GM18520 (cell line): ENCODE data around the gene SMAD4.

Experiments used
- ATAC-seq: cut with Tn5 transposase; IDR thresholded peaks from one replicate; pipeline ENCODE4 v1.9.1; 2021; ENCODE audit not compliant: unreplicated experiment

The SMAD4 gene

DNA sequence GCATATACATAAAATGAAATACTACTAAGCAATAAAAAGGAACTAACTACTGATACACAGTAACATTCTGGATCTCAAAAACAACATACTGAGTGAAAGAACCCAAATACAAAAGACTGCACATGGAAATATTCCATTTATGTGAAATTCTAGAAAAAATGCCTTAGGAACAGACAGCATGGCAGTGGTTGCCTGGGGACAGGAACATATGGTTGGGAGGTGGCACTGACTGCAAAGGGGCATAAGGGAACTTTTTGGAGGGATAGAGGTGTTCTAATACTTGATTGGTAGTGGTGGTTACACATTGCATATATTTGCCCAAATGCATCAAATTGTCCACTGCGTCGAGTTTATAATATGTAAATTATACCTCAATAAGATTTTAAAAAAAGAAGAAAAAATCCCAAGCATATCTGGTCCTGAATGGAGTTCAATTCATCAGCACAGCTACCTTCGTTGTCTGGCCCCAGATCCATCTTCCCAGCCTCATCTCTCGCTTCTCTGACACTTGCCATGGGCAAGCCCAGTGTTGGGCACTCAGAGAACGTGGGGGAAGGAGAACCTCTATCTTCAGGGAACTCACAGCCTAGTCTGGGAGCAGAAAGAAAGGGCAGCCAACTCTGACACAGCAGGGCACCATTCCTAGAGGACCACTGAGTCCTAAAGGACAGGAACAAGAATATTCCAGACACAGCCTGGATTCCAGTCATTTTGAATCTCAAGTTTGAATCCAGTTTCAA, 8.6 kb upstream of the SMAD4 start:
- no peak for ATAC-seq

DNA sequence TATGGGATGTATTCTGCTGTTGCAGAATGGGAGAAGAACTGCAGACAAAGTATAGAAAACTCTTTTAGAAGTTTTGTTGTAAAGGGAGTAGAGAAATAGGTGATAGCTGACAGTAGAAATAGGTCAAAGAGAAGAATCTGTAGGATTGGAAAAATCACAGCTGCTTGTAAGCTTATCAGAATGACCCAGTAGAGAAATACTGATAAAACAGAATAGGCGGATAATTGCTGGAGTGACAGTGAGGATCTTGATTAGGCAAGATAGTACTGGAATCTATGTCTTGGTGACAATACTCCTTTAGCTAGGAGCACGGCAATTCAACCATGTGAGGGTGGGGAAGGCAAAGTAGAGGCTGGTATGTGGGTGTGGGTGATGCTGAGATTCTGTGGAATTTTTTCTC, 4.5 kb upstream of the SMAD4 start:
- ATAC-seq: no peak

DNA sequence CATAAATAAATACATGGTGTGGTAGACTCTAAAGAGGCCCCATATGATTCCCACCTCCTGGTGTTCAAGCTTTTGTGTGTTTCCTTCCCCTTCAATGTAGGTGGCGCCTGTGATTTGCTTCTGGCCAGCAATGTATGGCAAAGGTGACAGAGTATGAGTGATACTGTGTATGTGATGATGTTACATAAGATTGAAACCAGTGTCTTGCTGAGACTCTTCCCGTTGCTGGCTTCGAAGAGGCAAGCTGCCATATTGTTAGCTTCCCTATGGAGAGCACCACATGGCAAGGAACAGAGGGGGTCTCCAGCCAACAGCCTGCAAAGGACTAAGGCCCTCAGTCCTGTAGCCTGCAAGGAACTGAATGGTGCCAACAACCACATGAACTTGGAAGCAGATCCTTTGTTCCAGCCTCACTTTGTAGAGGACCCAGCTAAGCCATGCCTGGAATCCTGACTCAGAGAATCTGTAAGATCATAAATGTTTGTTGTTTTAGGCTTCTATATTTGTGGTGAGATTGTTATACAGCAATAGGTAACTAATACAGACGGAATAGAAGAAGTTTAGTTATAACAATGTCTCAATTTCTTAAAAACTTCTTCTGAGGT, 1.7 kb upstream of the SMAD4 start:
- ATAC-seq: no peak

DNA sequence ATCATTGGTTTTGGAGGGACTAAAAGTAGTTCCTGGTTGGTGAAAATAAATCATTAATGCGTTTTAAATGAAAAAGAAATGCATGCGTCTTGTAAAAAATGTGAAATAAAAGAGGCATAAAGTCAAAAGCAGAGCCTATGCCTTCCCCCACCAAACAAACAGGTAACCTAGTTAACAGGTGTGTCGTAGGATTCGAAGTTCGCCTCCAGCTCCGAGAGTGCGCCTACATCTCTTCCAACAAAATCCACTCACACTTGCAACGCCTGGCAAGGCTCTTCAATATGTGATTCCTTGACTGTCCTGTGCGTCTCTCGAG, 677 bp upstream of the SMAD4 start:
- ATAC-seq: no peak

DNA sequence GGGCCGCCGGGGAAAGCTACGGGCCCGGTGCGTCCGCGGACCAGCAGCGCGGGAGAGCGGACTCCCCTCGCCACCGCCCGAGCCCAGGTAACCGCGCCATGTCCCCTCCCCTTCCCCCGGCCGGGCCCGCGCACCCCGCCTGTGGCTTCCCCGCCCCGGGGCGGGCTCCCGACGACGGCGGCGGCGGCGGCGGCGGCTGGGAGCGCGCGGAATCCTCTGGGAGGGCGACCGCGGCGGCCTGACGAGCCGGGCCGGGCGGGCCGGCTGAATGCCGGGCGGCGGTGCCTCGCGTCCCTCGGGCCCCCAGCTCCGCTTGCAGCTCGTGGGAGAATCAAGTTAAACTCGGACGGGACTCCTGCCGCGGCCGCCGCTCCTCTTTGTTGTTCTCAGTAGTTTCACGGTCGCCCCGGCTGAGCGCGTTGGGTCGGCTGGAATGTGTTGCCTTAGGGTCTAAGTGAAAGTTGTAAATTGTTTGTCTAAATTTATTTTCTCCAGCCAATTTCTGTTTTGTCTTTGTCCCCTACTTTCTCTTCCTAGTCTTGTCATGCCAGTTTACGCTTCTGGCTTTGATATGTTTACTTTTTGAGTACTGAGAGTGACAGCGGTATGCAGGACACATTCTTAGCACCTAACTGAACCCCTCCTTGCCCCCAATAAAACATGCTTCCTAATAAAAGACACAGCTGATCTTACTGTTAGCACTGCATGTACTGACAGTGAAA, 685 bp downstream of the SMAD4 start:
- ATAC-seq: peak; percentile 36

DNA sequence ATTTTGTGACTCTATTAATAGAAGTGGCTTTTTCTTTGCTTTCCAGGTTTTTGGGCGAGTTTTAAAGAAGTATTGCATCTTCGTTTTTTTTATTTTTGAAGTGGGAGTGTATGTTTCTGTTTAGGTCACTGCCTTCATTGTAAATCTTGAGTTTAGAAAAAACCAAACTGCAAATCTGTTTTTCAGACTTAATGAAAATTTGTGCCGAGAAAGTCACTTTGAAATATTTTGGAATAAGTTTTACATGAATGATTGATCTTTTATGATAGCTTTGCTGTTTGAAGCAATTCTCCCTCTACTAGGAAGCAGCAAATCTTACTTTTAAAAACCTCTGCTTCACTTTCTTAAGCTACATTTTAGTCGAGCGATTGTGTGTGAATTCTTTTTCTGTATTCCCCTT, 2.2 kb downstream of the SMAD4 start:
- ATAC-seq: no peak

DNA sequence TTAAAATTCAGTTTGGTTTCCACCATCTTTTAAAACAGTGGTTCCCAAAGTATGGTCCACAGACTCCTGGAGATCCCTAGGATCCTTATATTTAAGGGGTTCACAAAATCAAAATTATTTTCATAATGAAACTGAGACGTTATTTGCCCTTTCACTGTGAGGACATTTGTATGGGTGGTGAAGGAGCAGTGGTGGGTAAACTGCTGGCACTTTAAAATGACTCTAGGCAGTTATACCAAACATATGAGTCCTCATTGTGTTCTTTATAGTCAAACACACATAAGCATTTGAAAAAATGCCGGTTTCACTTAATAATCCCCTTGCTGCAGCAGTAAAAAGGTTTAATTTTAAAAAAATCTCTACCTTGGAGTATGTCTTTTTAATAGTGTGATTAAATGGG, 7.2 kb downstream of the SMAD4 start:
- ATAC-seq: no peak

DNA sequence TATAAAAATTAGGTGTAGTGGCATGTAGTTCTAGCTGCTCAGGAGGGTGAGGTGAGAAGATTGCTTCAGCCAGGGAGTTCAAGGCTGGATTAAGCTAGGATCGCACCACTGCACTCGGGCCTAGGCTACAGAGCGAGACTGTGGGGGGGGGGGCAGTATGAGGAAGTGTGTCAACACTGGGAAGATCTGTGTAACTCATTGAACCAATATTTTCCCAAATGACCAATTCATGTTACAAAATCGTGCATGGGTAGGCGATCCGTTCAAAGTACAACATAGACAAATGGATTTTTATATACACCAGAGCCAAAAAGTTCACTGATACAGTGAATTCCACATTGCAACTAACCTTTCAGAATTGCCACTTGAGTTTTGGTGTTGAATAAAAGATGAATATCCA, 8.1 kb downstream of the SMAD4 start:
- ATAC-seq: no peak

DNA sequence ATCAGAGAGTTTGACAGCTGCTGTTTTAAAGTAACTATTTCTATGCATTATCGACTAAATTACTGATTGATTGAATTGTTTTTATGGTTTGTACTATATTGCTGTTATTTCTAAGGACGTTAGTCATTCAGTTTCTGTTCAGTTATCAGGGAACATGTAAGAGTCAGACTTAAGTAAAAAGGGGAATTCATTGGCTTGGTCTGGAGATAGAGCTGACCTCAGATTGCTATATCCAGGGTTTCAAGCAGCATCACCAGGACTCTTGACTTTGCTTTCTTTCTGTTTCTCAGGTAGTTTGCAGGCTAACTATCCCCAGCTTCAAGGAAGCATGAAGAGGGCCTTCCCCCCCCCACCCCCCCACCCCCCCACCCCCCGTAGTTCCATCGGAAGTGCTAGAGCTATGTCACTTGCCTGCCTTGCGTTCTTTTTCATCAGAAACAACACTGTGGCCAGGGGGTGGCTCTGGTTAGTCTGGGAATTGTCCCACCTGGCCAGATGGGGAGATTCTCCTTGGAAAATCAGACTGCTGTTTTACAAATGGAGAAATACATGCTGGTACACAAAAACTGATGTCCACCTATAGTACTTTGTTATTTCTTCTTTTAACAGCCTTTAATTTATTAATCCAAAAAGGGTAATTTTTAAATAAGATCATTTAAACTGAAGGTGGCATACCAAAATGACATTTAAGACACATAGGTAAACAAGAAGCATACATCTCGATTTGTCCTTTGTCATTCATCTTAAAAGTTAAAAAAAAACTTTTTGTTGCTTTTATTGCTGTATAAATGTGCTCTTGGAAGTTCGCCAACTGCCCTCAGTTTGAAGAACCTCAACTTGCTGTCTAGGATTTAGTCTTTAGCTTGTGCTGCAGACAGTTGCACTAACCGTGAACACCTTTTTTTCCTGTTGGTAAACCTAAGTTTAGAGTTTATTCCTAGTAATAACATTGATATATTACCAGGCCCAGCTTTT, 9.4 kb downstream of the SMAD4 start:
- peak; percentile 47 for ATAC-seq

DNA sequence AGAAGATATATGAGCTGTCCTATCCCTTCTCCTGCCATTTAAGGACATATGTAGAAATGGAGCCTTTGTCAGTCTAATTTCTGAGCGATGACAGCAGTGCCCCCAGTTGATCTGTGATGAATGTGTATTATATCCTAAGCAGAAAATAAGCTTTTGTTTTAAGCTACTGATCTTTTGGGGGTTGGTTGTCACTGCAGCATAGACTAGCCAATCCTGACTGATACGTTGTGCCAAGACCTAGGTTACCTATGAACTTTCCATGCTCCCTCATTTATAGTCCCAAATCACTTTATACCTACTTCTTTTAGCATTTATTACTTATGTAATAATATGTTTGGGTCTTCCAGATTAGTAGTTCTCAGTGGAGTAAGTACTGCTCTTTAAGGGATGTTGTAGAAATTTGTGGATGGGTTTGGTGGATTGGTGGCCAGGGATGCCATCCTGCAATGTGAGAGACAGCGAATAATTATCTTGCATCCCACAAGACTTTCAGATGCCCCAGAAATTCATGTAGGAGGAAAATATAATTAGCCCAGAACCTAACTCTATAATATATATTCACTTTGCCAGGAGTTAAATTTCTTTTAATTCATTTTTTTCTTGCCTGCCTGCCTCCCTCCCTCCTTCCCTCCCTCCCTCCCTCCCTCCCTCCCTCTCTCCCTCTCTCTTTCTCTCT, 11.8 kb downstream of the SMAD4 start:
- no peak for ATAC-seq

DNA sequence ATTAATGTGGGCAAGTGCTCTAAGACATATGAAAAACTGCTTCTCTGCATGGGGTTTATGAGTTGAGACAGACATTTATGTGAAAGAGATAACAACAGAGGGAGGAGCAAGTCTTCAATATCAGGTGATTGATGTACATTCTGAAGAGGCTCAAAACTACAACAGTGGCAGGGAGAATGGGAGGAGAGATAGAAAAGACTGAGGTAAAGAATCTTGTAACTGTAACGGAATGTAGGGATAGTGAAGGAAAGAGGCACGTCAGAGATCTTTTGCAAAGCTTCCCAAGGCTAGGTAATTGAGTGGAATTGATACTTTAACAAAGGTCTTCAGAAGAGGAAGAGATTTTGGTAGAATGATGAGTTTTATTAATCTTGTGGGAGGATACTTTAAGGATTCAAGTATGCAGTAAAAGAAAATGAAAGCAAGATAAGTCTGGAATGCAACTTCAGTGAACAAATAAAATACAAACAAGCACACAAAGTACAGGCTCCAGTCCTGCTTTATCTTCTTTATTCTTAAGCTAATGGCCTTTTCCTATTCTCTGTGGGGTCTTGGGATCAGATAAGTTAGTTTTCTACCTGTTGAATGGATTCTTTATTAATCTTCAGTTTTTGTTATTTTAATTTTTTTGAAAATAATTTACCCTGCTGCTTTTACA, 15.0 kb downstream of the SMAD4 start:
- ATAC-seq: no peak

DNA sequence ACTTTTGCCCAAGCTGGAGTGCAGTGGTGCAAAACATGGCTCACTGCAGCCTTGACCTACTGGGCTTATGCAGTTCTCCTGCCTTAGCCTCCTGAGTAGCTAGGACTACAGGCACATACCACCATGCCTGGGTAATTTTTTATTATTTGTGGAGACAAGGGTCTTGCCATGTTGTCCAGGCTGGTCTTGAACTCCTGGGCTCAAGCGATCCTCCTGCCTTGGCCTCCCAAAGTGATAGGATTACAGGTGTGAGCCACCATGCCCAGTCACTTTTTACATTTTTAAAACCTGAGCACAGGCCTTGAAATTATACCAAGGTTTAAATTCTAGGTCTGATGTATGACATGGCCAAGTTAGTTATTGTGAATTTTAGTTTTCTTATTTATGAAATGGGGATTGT, 18.2 kb downstream of the SMAD4 start:
- ATAC-seq: no peak

DNA sequence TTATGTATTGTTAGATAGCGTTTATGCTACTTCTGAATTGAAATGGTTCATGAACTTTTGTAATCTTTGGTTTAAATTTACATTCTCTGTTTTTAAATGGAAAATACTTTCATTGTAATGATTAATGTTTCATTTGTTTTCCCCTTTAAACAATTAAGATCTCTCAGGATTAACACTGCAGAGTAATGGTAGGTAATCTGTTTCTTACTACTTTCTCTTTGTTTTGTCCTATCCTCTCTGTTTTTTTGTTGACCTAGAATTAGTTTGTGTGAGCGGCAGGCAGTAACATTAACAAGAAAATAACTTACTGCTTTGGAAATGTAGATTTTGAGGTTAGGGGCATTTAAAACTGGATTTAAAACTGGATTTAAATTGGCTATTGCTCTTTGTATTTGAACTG, 19.1 kb downstream of the SMAD4 start:
- no peak for ATAC-seq

DNA sequence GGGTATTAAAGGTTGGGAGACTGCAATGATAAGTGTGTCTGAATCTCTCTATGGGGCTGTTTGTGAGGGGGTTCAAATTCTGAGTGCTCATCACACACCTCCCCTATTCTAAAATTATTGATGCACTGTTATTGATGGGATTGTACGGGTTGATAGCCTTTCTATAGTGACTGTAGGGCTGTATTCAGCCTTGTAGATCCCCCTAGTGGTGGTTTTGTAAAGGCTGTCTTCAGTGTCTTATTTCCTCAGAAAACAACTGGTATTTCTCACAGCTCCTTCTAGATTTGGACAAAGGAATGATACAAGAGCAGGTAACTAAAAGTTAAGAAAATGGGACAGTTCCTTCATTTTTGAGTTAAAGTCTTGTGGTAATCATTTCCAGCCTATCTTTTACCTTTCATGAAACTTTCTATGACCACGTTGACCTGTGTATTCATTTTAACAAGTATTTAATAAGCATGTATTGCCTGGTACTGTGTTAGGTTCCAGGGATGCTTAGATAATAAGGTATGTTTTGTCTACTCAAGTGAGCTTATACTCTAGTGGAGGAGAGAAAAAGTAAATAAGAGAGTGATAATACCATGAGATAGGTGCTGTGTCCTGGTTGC, 21.2 kb downstream of the SMAD4 start:
- ATAC-seq: peak; percentile 77

DNA sequence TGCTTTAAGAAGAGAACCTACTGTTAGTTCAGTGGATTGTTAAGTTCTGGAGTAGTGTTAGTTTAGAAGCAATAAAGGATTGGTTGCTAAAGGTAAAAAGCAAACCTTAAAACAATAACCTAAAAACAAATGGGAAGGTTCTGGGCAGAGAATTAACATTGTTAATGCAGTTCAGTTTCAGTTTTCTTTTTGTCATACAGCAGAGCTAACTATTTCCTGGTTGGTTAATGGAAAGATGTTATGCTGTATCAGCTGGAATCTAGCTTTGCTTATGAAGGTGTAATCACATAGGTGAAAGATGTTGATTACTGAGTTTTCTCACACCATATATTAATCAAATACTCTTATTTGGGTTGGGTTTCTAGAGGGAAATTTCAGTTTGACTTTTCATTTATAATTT, 23.8 kb downstream of the SMAD4 start:
- ATAC-seq: no peak

DNA sequence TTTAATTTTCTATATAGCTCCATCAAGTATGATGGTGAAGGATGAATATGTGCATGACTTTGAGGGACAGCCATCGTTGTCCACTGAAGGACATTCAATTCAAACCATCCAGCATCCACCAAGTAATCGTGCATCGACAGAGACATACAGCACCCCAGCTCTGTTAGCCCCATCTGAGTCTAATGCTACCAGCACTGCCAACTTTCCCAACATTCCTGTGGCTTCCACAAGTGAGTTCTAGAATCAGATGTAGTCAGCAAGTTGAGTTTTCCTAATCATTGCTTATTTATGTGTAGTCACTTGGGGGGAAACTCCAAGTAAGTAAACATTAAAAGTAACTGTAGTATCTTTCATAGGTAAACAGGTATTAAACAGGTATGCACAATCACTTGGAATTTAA, 24.8 kb downstream of the SMAD4 start:
- ATAC-seq: no peak

DNA sequence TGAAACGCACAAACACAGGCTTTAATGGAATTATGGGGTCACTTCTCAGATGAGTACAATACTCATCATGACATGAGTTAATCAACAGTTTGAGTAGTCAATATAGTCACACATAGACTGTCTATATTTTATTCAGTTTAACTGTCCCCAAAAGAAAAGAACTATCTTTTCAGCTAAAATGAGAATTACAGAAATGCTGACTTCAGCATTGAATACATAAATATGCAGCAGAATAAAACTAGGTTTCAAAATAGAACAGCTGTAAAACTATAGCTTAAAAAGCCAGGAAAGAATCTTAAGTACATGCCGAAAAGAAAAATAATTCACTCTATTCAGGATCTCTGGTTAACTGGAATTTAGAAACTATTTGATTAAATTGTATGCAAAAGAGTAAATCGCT, 30.0 kb downstream of the SMAD4 start:
- ATAC-seq: no peak

DNA sequence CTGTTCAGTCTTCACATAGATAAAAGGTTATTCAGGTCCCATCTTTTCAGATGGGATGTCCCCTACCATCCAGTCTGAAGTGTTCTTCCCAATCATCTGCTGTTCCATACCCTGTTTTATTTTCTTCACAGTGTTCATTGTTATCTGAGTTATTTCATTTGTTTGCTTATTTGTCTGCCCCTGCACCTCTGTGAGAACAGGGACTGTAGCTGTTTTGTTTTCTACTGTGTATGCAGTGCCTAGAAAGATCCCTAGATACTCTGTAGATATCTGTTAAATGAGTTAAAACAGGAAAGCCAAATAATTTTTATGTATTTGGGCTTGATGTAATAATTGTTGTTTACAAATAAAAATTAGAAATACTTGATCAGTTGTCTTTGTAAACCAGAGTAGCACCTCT, 34.2 kb downstream of the SMAD4 start:
- no peak for ATAC-seq

DNA sequence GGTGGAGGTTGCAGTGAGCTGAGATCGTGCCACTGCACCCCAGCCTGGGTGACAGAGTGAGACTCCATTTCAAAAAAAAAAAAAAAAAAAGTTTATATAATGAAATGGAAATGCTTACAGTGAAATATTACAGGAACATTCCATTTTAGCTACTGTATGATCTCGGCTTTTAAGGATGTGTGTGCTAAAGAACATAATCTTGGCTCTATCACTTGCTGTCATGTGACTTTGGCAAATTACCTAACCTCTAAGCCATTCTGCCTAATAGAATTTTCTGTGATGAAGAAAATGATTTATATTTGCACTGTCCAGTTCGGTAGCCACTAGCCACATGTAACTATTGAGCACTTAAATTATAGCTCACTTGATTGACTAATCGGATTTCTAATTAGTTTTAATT, 36.3 kb downstream of the SMAD4 start:
- no peak for ATAC-seq

DNA sequence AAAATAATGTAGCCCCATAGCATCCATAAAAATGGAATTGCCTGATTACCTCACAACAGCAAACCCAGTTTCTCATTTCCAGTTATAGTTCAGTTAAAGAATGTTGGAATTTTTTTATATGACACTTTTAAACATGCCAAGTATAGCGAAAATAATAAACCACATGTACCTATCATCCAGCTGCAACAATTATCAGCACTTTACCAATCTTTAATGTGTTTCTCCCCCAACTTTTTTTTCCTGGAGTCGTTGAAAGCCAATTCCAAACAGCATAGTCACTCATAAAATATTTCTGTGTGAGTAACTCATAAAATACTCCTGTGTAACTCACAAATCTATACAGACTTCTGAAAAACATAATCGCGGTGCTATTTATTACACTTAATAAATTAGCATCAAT, 38.1 kb downstream of the SMAD4 start:
- ATAC-seq: no peak
